HG03196 (cell line): ENCODE results near the gene MARCHF11.

ENCODE experiments used
- ATAC-seq: cut with Tn5 transposase; IDR thresholded peaks from one replicate; pipeline ENCODE4 v1.9.1; 2021; ENCODE audit not compliant: unreplicated experiment

Gene MARCHF11

DNA sequence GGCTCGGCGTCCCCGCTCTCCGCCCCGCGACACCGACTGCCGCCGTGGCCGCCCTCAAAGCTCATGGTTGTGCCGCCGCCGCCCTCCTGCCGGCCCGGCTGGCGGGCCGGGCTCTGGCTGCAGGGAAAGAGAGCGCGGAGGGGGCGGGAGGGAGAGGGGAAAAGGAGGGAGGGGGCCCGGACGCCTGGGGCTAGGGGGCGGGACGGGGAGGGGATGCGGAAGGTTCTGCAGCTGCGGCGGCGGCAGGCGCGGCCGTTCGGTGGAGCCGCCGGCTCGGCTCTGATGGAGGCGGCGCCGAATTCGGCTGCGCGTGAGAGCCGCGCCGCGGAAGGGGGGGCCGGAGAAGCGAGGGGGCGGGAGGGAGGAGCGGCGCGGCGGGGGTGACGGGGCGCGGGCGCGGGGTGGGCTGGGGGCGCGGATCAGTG is at the start of gene MARCHF11:
Gene MARCHF11 (minus strand): TSS at position 281 of the 425 bp plus-strand sequence. CDS start 216 bp downstream, at position 65.
- ATAC-seq: no peak

DNA sequence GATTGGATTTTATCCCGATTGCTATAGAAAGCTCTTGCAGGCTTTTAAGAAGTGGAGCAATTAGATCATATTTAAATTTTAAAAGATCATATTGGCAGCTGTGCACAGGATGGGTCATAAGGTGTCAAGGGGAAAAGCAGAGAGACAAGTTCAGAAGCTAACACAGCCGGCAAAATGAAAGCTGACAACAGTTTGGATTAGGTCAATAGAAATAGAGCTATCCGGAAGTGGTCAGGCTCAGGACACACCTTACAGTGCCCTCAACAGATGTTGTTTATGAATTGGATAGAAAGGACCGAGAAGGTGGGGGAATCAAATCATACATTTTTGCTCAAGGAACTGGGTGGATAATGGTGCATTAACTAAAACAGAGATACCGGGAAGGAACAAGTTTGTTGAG is 46.3 kb upstream of the MARCHF11 start:
- ATAC-seq: no peak

- ATAC-seq: no peak
Measured at GRCh38 chr5:16192311-16192710, 12.7 kb upstream of the MARCHF11 start.

DNA sequence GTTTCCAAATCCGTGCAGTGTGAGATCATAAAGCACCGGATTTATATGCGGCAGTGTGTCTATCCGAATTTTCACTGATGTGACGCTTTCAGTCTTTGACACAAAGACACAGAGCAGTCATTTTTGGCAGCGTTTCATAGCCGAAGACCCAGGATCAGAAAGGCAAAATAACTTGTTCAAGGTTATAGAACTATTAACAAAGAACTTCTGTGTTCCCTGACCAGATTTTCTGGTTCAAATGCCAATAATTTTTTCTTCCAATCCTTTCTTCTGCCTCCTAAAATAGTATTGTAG is 1.1 kb upstream of the MARCHF11 start:
- ATAC-seq: no peak

- ATAC-seq: no peak
Measured at GRCh38 chr5:16179936-16180788, 571 bp upstream of the MARCHF11 start.

DNA sequence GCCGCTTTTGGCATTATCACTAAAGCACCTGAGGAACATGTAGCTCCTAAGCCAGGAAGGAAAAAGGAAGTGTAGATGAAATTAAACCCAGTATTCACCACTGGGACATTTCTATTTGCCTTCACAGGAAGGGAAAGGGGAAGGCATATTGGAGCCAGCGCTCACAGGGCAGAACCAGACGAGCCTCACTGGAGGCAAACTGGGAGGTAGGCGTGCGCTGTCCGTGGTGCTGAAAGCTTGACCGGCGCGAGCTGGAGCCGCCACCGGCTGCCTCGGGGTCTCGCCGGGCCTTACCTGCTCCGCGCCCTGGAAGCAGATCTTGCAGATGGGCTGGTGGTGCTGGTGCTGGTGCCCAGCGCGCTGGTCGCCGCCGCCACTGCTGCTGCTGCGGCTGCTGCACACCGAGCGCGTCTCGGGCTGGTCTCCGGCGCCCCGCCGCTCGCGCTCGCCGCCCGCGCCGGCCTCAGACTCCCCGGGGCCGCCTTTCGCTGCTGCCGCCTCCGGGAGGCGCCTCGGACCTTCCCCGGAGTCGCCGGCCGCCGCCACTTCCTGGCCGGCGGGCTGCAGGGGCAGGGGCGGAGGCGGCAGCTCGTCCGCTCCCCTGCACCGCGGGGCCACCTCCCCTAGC is 732 bp downstream of the MARCHF11 start:
- no peak for ATAC-seq

DNA sequence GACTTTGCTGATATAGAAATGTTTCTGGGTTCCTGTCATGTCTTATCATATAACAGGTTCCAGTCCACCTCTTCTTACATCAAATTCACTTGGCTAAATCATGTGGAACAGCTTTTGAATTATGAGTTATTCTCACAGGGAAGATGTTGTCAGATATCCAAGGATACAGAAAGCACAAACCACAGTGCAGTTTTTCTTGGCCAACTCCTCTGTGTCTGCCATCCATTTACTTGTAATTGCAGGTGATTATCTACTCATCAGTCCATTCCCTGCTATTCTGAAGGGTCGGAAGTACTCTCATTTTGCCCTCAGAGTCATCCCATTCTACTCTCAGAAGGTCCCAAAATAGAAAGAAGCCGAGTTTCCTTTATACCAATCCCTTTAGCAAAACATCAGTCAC is 10.0 kb downstream of the MARCHF11 start:
- ATAC-seq: no peak

DNA sequence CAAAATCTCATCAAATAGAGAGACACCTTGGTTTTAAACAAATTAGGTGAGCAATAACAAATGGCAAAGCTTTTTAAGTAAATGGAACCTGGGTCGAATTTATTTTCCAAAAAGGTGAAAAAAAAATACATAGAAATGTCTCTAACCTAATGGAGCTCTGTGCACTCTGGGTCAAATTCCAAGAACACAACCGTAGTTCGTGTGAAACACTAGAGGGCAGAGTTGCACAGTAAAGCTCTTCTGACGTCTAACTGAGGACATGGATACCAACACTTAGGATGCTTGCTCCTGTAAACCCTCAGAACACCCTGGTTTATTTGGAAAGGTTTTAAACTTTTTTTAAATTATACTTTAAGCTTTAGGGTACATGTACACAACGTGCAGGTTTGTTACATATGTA is 18.9 kb downstream of the MARCHF11 start:
- peak; percentile 78 for ATAC-seq

DNA sequence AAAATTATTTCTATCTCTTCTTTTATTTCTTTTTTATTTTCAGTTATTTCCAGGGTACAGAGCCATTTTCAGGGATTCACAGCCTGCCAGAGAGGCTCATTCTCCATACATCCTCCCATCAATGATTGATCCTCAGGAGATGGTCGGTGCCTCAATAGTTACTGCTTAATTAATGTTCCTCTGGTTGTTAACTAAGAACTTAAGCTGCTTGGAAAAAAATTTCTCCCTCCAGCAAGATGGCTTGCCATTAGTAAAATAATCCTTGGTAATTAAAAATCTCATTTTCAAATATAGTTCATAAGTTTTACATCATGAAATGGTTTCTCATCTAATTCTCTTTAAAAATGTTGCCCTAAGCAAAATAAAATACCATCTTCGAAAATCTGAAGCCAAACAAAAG is 20.0 kb downstream of the MARCHF11 start:
- no peak for ATAC-seq

GRCh38 chr5:16156152-16156551 is 23.4 kb downstream of the MARCHF11 start:
- ATAC-seq: no peak

DNA sequence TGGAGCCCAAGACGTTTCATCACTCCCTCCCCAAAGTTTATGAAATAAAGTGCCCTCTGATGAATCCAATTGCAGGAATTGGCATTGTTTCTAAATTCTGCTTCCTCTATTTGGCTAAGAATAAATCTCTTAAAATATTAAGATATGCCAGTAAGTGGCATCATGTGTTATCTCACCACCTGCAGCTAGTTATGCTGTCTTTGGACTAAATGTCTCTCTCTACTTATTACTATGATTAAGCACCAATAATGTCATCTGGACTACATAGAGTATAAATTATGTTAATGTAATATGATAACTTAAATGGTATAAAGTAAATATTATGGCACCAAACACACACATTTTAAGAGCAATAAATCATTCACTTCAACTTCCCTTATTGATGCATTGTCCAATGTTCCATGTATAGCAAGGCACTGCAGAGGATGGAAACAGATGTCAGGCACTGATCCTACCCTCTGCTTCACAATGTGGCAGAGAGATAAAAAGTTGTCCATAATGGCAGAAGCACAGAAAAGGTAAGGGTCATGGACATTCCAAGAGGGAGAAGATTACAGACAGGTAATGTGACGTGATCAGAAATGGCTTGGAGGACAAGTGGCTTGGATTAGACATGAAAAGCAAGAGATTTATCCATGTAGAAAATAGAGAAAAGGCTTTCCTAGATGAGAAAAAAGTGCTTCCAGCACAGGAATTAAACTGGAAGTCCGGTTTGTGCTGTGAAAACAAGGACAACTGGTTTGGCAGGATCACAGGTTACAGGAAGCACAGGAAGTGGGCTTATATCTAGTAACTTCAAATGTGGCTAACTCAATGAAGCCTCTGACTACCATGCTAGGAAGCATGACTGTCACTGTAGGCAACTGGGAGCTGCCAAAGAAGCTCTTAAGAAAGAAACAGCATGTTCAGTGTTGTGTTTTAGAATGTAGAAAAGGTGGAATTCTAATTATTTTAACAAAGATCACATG is 26.7 kb downstream of the MARCHF11 start:
- ATAC-seq: no peak

DNA sequence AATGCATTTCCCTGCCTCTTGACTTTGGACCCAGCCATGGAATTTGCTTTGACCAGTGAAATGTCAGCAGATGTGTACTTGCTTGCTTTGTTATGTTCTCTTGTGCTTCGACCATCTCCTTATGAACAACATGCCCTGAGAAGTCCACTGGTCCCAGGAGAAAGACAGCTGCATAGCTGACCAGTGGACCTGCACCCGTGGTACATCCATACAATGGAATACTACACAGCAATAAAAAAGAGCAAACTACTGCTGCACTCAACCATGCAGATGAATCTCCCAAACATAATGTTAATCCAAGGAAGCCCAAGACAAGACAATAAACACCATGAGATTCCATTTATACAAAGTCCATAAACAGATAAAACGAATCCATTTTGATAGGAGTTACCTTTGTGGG is 30.0 kb downstream of the MARCHF11 start:
- ATAC-seq: no peak

DNA sequence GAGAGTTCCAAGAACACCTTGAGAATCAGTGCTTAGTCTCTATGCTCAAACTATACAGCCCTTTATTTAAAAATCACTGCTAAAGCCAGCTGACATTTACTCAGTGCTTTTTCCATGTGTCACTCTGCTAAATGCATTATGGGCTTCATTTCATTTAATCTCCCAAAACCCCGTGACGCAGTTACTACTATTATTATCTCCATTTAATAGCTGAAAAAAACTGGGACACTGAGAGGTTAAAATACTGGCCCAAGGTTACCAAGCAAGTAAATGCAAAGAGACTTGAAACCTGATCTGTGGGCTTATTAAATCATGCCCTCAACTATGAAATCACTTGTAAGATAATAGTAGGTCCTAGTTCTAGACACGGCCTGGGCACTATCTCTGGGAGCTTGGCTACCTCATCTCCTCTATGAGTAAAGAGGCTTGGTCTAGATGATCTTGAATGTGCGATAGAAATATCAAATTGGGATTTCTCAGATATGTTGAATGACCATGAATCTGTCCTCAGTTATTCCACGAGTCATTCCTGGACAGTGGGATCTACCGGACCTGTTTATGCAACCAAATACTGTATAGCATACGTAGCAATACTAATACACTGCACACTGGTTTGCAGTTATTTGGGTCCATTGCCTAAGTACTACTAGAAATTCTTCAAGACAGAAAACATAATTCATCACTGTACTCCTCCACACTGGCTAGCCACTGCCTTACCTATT is 32.3 kb downstream of the MARCHF11 start:
- no peak for ATAC-seq

- ATAC-seq: no peak
Measured at GRCh38 chr5:16144416-16144815, 35.2 kb downstream of the MARCHF11 start.

DNA sequence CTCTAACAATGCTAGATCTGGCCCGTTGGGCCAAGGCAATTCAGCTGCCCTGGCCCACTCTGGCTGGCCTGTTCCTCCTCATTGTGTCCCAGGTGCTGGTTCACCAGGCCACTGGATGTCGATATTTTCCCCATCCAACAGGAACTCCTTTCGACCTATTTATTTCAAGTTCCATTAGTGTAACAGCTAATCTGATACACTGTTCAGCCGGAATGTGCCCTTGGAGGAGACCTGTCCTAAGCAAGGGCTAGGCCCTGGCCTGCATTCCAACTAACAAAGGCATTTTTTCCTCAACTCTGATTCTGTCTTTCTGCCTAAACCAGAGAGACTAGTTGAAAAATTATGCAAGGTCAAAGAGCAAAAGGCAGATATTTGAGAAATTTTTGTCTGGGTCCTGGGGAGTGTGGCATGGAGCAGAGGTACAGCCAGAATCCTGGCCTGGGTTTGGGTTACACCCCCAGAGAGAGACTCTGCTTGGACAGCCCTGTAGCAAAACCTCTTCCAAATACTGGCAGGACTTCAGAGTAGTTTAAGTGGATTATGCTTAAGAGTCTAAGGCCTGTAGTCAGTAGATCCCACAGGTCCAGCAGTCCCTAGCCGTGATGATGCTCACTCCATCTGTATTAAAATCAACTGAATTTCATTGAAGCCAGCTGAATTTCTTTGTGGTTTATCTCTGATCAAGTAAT is 36.1 kb downstream of the MARCHF11 start:
- ATAC-seq: no peak

DNA sequence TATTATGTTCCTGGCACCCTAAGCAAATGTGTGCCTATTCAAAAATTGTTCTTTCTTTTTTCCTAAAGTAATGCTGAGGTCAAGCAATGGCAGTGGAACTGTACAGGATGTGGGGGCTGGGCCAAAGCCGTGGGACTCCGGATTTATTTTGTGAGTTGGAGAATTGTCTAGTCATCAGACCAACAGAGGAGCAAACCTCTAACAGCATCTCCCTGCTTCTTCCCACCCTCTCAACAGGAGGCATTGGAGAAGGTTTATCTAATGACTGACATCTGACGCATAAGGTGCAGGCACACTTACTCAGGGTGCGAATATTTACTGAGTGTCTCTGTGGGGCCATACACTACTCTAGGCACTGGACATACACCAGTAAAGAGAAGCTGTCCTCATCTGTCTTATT is 38.6 kb downstream of the MARCHF11 start:
- no peak for ATAC-seq

GRCh38 chr5:16140417-16140816 is 39.2 kb downstream of the MARCHF11 start:
- ATAC-seq: no peak

- ATAC-seq: no peak
Measured at GRCh38 chr5:16137177-16137576, 42.4 kb downstream of the MARCHF11 start.

DNA sequence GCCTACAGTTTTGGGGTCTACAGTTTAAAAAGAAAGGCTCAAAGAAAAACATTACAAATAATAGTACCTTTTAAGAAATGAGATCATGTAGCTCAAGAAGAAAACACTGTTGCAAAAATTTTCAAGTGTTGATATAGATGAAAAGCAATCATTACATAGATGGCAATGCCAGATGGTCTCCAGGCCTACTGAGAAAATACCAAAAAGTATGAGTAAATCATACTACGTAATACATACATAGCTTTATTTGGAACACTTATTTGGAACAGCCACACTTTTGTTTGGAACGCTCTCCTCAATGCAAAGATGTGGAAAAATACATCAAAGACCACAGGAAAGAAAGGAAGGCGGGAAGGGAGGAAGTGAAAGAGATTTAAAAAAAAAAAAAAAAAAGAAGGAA is 44.1 kb downstream of the MARCHF11 start:
- no peak for ATAC-seq

- ATAC-seq: no peak
Measured at GRCh38 chr5:16135003-16135402, 44.6 kb downstream of the MARCHF11 start.
